ENCODE measurements around the gene NLRP2B.
"Not testable (repeated sequence)": the region's sequence is repeated elsewhere in the genome, so short reads cannot be mapped to it uniquely, and the experiment has no call there.

Gene NLRP2B

GRCh38 chrX:57680160-57680559 lies at the start of gene NLRP2B:
NLRP2B (minus strand) TSS chrX:57680260.
- no peak for DNase-seq (ENCODE audit: low read depth, low spot score)
- H3K27ac ChIP-seq, result no peak within 1 kb of the TSS

- DNase-seq (ENCODE audit: low read depth, low spot score); H3K27ac ChIP-seq: not testable (repeated sequence)
Observed at GRCh38 chrX:57725995-57726394, 45.9 kb upstream of the NLRP2B start.

- no peak for DNase-seq (ENCODE audit: low read depth, low spot score)
- H3K27ac ChIP-seq, result no peak overlapping the region
Observed at GRCh38 chrX:57681341-57681740, 1.3 kb upstream of the NLRP2B start.

- DNase-seq (ENCODE audit: low read depth, low spot score), result no peak
- no peak overlapping the region for H3K27ac ChIP-seq
Observed at GRCh38 chrX:57678686-57679428, 1.2 kb downstream of the NLRP2B start.

- no peak overlapping the region for H3K27ac ChIP-seq
- no peak for DNase-seq (ENCODE audit: low read depth, low spot score)
Observed at GRCh38 chrX:57677132-57677858, 2.8 kb downstream of the NLRP2B start.

- no peak for DNase-seq (ENCODE audit: low read depth, low spot score)
- H3K27ac ChIP-seq, result no peak overlapping the region
Observed at GRCh38 chrX:57675320-57675719, 4.7 kb downstream of the NLRP2B start.

GRCh38 chrX:57674861-57675260 lies 5.2 kb downstream of the NLRP2B start:
- no peak for DNase-seq (ENCODE audit: low read depth, low spot score)
- no peak overlapping the region for H3K27ac ChIP-seq

- DNase-seq (ENCODE audit: low read depth, low spot score), result no peak
- H3K27ac ChIP-seq, result no peak overlapping the region
Observed at GRCh38 chrX:57669961-57670360, 10.1 kb downstream of the NLRP2B start.

- H3K27ac ChIP-seq, result no peak overlapping the region
Observed at GRCh38 chrX:57667010-57667409, 13.1 kb downstream of the NLRP2B start.

GRCh38 chrX:57655065-57655464 lies 25.0 kb downstream of the NLRP2B start:
- H3K27ac ChIP-seq, result no peak overlapping the region
- DNase-seq (ENCODE audit: low read depth, low spot score), result no peak

More at GRCh38 chrX:57667010-57667409, 13.1 kb downstream of the NLRP2B start:
- no peak for DNase-seq (ENCODE audit: low read depth, low spot score)

GRCh38 chrX:57652705-57653104 lies 27.4 kb downstream of the NLRP2B start:
- no peak overlapping the region for H3K27ac ChIP-seq
- DNase-seq (ENCODE audit: low read depth, low spot score), result no peak

- H3K27ac ChIP-seq, result no peak overlapping the region
- no peak for DNase-seq (ENCODE audit: low read depth, low spot score)
Observed at GRCh38 chrX:57651169-57651919, 28.7 kb downstream of the NLRP2B start.

- H3K27ac ChIP-seq, result no peak overlapping the region
- DNase-seq (ENCODE audit: low read depth, low spot score), result no peak
Observed at GRCh38 chrX:57647020-57647419, 33.0 kb downstream of the NLRP2B start.

GRCh38 chrX:57643698-57644097 lies 36.4 kb downstream of the NLRP2B start:
- peak overlapping the region; percentile 31 for H3K27ac ChIP-seq
- peak; percentile 31 for DNase-seq (ENCODE audit: low read depth, low spot score)

GRCh38 chrX:57641338-57641737 lies 38.7 kb downstream of the NLRP2B start:
- peak overlapping the region; percentile 62 for H3K27ac ChIP-seq
- peak; percentile 16 for DNase-seq (ENCODE audit: low read depth, low spot score)

GRCh38 chrX:57640674-57641016 lies 39.4 kb downstream of the NLRP2B start:
- H3K27ac ChIP-seq, result no peak overlapping the region
- no peak for DNase-seq (ENCODE audit: low read depth, low spot score)

- DNase-seq (ENCODE audit: low read depth, low spot score); H3K27ac ChIP-seq: not testable (repeated sequence)
Observed at GRCh38 chrX:57629438-57629837, 50.6 kb downstream of the NLRP2B start.
